Neural cell (in vitro differentiated cells): Measurements from ENCODE around the gene GMEB2. TPM values are rescaled to one million over a fixed set of nuclear protein-coding genes. Genes with fewer than 3 reads are reported as not detected.
"Not testable (repeated sequence)": the region's sequence is repeated elsewhere in the genome, so short reads cannot be mapped to it uniquely, and the experiment has no call there.

ENCODE experiments used
- H2AFZ ChIP-seq: fragments of 200-600, 300-800 bp; sonication (generic), shearing (Covaris generic); 2 replicates; pipeline ENCODE4 v1.6.0; 2014; ENCODE audit warnings: low read depth, mild to moderate bottlenecking, antibody characterized with exemption, low read length, moderate library complexity
- H3F3A ChIP-seq: fragments of 200-600 bp; shearing (Covaris generic); 2 replicates; pipeline ENCODE4 v1.6.1; 2016; ENCODE audit warnings: mild to moderate bottlenecking, moderate library complexity, mixed read lengths, antibody characterized with exemption, low read length; ENCODE audit not compliant: insufficient read depth, poor library complexity, severe bottlenecking
- H3K27ac ChIP-seq: fragments of 200-600, 300-800 bp; sonication (generic), shearing (Covaris generic); 2 replicates; pipeline ENCODE4 v1.5.1; 2014; ENCODE audit warnings: mild to moderate bottlenecking, low read length, moderate library complexity
- H3K27me3 ChIP-seq: fragments of 300-800, 200-600 bp; sonication (generic), shearing (Covaris generic); 2 replicates; pipeline ENCODE4 v1.6.0; 2014; ENCODE audit warnings: mild to moderate bottlenecking, low read depth, low read length, moderate library complexity; ENCODE audit not compliant: insufficient read depth
- H3K36me3 ChIP-seq: fragments of 300-800, 200-600 bp; sonication (generic), shearing (Covaris generic); 2 replicates; pipeline ENCODE4 v1.5.1; 2014; ENCODE audit warnings: mild to moderate bottlenecking, antibody characterized with exemption, low read length, moderate library complexity; ENCODE audit not compliant: insufficient read depth
- H3K4me2 ChIP-seq: fragments of 300-800, 200-600 bp; sonication (generic), shearing (Covaris generic); 2 replicates; pipeline ENCODE4 v1.6.0; 2014; ENCODE audit warnings: mild to moderate bottlenecking, low read length
- H3K4me3 ChIP-seq: fragments of 300-800, 200-600 bp; sonication (generic), shearing (Covaris generic); 2 replicates; pipeline ENCODE4 v1.5.1; 2014; ENCODE audit warnings: mild to moderate bottlenecking, low read length, moderate library complexity
- H3K79me2 ChIP-seq: fragments of 200-600 bp; shearing (Covaris generic); replicated peaks from 2 replicates; pipeline ENCODE4 v1.6.0; 2014; ENCODE audit warnings: mild to moderate bottlenecking, low read length, moderate library complexity; ENCODE audit not compliant: insufficient read depth
- H3K9ac ChIP-seq: fragments of 300-800, 200-600 bp; sonication (generic), shearing (Covaris generic); 2 replicates; pipeline ENCODE4 v1.6.1; 2016; ENCODE audit warnings: mild to moderate bottlenecking, low read length, mixed read lengths
- H3K9me2 ChIP-seq: fragments of 200-600 bp; shearing (Covaris generic); 2 replicates; pipeline ENCODE4 v1.6.1; 2016; ENCODE audit warnings: mild to moderate bottlenecking, low read length, mixed read lengths; ENCODE audit not compliant: insufficient read depth
- H3K9me3 ChIP-seq: fragments of 200-600, 300-800 bp; sonication (generic), shearing (Covaris generic); 2 replicates; pipeline ENCODE4 v1.6.1; 2016; ENCODE audit warnings: mild to moderate bottlenecking, mixed run types, low read length, moderate library complexity, mixed read lengths
- H4K20me1 ChIP-seq: fragments of 200-600 bp; shearing (Covaris generic); 2 replicates; pipeline ENCODE4 v1.6.1; 2016; ENCODE audit warnings: mild to moderate bottlenecking, mixed run types; ENCODE audit not compliant: insufficient read depth
- EP300 ChIP-seq: fragments of 450-650 bp; conservative IDR thresholded peaks from 2 replicates; pipeline ENCODE4 v1.6.1; 2014; ENCODE audit warnings: antibody characterized with exemption, mild to moderate bottlenecking, moderate library complexity; ENCODE audit not compliant: poor library complexity, severe bottlenecking
- EZH2 ChIP-seq: fragments of 200-600, 300-800 bp; shearing (Covaris generic), sonication (generic); IDR thresholded peaks from 2 replicates; pipeline ENCODE4 v1.6.1; 2014; ENCODE audit warnings: antibody characterized with exemption, low read length, borderline replicate concordance, mild to moderate bottlenecking; ENCODE audit not compliant: insufficient read depth, poor library complexity, severe bottlenecking
- MXI1 ChIP-seq: fragments of 450-650 bp; conservative IDR thresholded peaks from 2 replicates; pipeline ENCODE4 v1.6.1; 2014; ENCODE audit warnings: antibody characterized with exemption, mild to moderate bottlenecking; ENCODE audit not compliant: poor library complexity, severe bottlenecking
- POLR2AphosphoS5 ChIP-seq: IDR thresholded peaks from 2 replicates; pipeline ENCODE4 v1.6.1; 2012
- RAD21 ChIP-seq: fragments of 450-650 bp; conservative IDR thresholded peaks from 2 replicates; pipeline ENCODE4 v1.6.1; 2014; ENCODE audit warnings: antibody characterized with exemption, mild to moderate bottlenecking, moderate library complexity
- SMC3 ChIP-seq: fragments of 450-650 bp; conservative IDR thresholded peaks from 2 replicates; pipeline ENCODE4 v1.6.1; 2014; ENCODE audit warnings: antibody characterized with exemption, mild to moderate bottlenecking, moderate library complexity; ENCODE audit not compliant: poor library complexity
- TAF1 ChIP-seq: IDR thresholded peaks from 2 replicates; pipeline ENCODE4 v1.6.1; 2012; ENCODE audit warnings: low read depth
- polyA plus RNA-seq: library from polyadenylated mRNA; depleted of rRNA; stranded (reverse); fragments of >200 nt; gene quantifications from 2 replicates; pipeline ENCODE4 v1.2.3, GENCODE V29; 2014
- TF ChIP-seq, protein P1 (sequence below): fragments of 450-650 bp; IDR thresholded peaks from 2 replicates; pipeline ENCODE4 v1.5.1; 2014; ENCODE audit warnings: antibody characterized with exemption, mild to moderate bottlenecking, moderate library complexity; ENCODE audit not compliant: poor library complexity, severe bottlenecking
- TF ChIP-seq, protein P2 (sequence below): IDR thresholded peaks from 2 replicates; pipeline ENCODE4 v1.6.1; 2012; ENCODE audit warnings: borderline replicate concordance

GMEB2 gene
- polyA plus RNA-seq, 1 donor from 2014 or later: 13.7 TPM

DNA sequence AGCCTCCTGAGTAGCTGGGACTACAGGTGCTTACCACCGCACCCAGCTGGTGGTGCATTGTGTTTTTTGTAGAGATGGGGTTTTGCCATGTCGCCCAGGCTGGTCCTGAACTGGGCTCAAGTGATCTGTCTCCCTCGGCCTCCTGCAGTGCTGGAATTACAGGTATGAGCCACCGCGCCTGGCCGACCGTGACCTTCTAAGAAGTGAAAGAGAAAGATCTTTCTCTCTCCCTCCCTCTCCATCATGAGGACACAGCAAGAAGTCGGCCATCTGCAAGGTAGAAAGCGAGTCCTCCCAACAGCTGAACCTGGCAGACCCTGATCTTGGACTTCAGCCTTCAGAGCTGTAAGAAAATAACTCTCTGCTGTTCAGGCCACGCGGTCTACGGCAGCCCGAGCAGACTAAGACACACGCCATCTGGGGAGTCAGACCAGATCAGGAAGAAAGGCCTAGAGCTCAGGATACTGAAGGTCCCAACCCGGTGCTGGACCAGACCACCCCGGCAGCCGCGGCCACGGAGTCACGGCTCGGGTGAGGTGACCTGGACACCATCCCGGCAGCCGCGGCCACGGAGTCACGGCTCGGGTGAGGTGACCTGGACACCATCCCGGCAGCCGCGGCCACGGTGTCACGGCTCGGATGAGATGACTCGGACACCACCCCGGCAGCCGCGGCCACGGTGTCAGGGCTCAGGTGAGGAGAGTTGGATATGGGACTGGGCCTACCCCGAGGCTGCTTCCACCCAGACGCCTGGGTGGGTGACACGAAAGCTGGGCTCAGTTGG lies 9.6 kb downstream of the GMEB2 start:
- no peak overlapping the region for H3K27ac ChIP-seq
- no peaks in the 10 kb centered on the region for H3K36me3 ChIP-seq
- no peak overlapping the region for H3K4me2 ChIP-seq
- H3K79me2 ChIP-seq: peaks cover 5% of the 10 kb centered on the region
- H3K9ac ChIP-seq: no peak overlapping the region
- no peak for TF ChIP-seq EP300
- no peak for TF ChIP-seq RAD21
- TF ChIP-seq TAF1: no peak
- TF ChIP-seq POLR2AphosphoS5: no peak
- no peak for TF ChIP-seq EZH2
- no peaks in the 10 kb centered on the region for H4K20me1 ChIP-seq
- H3F3A ChIP-seq: no peaks in the 10 kb centered on the region
- H2AFZ ChIP-seq: no peak overlapping the region
- H3K27me3 ChIP-seq: no peaks in the 10 kb centered on the region
- no peak overlapping the region for H3K4me3 ChIP-seq
- no peaks in the 10 kb centered on the region for H3K9me3 ChIP-seq
- no peaks in the 10 kb centered on the region for H3K9me2 ChIP-seq

DNA sequence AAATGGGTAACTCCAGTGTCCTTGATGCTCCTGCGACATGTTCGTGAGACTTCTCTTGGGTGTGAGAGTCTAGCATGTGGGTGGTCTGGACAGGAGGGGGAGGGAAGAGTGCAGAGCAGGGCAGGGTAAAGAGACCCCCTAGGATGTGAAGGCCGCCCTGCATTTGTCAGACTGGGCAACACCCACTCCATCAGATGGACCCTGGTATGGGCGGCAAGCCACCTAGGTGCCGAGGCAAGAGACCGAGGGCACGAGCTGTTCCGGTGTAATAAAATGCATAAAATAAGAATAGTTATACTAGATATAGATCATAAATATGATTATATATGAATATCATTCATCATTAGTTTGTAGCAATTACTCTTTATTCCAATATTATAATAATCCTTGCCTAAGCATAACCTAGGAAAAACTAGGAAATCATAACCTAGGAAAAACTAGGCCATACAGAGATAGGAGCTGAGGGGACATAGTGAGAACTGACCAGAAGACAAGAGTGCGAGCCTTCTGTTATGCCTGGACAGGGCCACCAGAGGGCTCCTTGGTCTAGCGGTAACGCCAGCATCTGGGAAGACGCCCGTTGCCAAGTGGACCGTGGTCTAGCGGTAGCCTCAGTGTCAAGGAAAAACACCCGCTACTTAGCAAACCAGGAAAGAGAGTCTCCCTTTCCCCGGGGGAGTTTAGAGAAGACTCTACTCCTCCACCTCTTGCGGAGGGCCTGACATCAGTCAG lies 12.9 kb downstream of the GMEB2 start:
- H3K4me2 ChIP-seq, H3K9me2 ChIP-seq, H2AFZ ChIP-seq, H3K4me3 ChIP-seq, H3K79me2 ChIP-seq, H3F3A ChIP-seq, H3K36me3 ChIP-seq, H3K27me3 ChIP-seq, H3K9me3 ChIP-seq, H4K20me1 ChIP-seq, H3K9ac ChIP-seq, H3K27ac ChIP-seq: not testable (repeated sequence)

DNA sequence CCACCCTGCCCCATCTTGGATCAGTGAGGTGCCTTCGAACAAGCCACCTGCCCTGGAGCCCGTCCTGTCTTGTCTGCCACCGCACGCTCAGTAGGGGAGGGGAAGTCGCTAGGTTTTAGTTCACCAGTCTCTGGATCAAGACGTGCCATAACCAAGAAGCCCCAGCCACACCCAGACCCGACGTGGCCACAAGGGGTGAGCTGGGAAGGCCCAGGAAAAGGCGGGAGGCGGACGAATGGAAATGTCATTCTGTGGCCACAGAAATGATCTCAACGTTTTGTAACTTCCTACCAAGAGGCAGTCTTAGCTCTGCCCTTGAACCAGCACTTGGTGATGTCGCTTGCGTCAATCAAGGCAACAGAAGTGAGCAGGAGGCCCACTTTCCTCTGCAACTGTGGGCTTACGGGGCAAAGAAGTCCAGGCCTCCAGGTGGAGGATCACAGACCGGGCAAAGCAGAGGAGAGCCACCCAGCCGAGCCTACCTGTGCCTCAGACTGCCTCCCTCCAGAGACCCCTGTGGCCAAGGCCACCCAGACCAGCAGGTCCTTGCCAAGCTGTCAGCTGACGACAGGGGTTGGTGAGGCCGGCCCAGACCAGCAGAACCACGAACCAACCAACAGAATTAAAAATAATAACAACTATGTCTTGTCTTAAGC lies 14.5 kb downstream of the GMEB2 start:
- Histone ChIP-seq H3K4me2 (no peak overlapping the region), H3K9me2 (no peaks in the 10 kb centered on the region), H3K79me2 (no peaks in the 10 kb centered on the region), H3F3A (no peaks in the 10 kb centered on the region), H3K4me3 (no peak overlapping the region), H4K20me1 (no peaks in the 10 kb centered on the region), H2AFZ (no peak overlapping the region), H3K36me3 (no peaks in the 10 kb centered on the region), H3K9me3 (no peaks in the 10 kb centered on the region), H3K27ac (no peak overlapping the region), H3K9ac (no peak overlapping the region), H3K27me3 (no peaks in the 10 kb centered on the region)
- TF ChIP-seq EP300: no peak
- TF ChIP-seq, protein P1, sequence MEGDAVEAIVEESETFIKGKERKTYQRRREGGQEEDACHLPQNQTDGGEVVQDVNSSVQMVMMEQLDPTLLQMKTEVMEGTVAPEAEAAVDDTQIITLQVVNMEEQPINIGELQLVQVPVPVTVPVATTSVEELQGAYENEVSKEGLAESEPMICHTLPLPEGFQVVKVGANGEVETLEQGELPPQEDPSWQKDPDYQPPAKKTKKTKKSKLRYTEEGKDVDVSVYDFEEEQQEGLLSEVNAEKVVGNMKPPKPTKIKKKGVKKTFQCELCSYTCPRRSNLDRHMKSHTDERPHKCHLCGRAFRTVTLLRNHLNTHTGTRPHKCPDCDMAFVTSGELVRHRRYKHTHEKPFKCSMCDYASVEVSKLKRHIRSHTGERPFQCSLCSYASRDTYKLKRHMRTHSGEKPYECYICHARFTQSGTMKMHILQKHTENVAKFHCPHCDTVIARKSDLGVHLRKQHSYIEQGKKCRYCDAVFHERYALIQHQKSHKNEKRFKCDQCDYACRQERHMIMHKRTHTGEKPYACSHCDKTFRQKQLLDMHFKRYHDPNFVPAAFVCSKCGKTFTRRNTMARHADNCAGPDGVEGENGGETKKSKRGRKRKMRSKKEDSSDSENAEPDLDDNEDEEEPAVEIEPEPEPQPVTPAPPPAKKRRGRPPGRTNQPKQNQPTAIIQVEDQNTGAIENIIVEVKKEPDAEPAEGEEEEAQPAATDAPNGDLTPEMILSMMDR: no peak
- TF ChIP-seq POLR2AphosphoS5: no peak
- TF ChIP-seq EZH2: no peak
- no peak for TF ChIP-seq TAF1
- TF ChIP-seq, protein P2, sequence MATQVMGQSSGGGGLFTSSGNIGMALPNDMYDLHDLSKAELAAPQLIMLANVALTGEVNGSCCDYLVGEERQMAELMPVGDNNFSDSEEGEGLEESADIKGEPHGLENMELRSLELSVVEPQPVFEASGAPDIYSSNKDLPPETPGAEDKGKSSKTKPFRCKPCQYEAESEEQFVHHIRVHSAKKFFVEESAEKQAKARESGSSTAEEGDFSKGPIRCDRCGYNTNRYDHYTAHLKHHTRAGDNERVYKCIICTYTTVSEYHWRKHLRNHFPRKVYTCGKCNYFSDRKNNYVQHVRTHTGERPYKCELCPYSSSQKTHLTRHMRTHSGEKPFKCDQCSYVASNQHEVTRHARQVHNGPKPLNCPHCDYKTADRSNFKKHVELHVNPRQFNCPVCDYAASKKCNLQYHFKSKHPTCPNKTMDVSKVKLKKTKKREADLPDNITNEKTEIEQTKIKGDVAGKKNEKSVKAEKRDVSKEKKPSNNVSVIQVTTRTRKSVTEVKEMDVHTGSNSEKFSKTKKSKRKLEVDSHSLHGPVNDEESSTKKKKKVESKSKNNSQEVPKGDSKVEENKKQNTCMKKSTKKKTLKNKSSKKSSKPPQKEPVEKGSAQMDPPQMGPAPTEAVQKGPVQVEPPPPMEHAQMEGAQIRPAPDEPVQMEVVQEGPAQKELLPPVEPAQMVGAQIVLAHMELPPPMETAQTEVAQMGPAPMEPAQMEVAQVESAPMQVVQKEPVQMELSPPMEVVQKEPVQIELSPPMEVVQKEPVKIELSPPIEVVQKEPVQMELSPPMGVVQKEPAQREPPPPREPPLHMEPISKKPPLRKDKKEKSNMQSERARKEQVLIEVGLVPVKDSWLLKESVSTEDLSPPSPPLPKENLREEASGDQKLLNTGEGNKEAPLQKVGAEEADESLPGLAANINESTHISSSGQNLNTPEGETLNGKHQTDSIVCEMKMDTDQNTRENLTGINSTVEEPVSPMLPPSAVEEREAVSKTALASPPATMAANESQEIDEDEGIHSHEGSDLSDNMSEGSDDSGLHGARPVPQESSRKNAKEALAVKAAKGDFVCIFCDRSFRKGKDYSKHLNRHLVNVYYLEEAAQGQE: no peak
- no peak for TF ChIP-seq RAD21
- no peak for TF ChIP-seq MXI1
- no peak for TF ChIP-seq SMC3
